Astrocyte of the spinal cord (primary cell): ENCODE results near the gene TAS2R41.

ENCODE experiments used
- DNase-seq: peaks from one replicate; pipeline ENCODE4 v3.0.0; 2011; ENCODE audit warnings: low read depth, low spot score
- H3K4me3 ChIP-seq: 2 replicates; pipeline ENCODE4 v1.5.1; 2011; ENCODE audit warnings: low read depth, mild to moderate bottlenecking, low read length, moderate library complexity
- in situ Hi-C: cut with HindIII; loops from 2 replicates; pipeline ENCODE4 v1.10.0; 2017; ENCODE audit warnings: low sequenced_read_pairs
- TF ChIP-seq, protein P1 (sequence below): IDR thresholded peaks from 2 replicates; pipeline ENCODE4 v1.5.1; 2012; ENCODE audit warnings: low read depth, mild to moderate bottlenecking, low read length, inconsistent platforms

The TAS2R41 gene

DNA sequence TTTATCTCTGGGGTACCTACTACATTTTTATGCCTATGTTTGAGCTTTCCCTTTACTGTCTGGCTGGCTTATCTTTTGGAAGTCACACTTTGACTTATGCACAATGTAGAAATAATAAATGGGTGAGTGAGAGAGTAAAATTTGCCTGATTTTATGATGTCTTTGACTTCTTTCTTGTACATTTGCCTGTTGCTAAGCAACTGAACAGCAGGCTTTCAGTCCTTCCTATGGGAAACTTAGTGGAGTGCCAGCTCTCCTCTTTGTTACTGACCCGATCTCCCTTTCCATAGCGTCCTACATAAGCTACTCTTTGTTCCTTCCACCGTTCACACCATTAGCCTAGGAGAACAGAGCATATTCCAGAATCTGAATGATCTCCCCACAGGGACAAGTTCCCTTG lies 30.2 kb upstream of the TAS2R41 start:
- no peak for DNase-seq
- no peak overlapping the region for H3K4me3 ChIP-seq
- in situ Hi-C loops, result no loop called here
- TF ChIP-seq, protein P1, sequence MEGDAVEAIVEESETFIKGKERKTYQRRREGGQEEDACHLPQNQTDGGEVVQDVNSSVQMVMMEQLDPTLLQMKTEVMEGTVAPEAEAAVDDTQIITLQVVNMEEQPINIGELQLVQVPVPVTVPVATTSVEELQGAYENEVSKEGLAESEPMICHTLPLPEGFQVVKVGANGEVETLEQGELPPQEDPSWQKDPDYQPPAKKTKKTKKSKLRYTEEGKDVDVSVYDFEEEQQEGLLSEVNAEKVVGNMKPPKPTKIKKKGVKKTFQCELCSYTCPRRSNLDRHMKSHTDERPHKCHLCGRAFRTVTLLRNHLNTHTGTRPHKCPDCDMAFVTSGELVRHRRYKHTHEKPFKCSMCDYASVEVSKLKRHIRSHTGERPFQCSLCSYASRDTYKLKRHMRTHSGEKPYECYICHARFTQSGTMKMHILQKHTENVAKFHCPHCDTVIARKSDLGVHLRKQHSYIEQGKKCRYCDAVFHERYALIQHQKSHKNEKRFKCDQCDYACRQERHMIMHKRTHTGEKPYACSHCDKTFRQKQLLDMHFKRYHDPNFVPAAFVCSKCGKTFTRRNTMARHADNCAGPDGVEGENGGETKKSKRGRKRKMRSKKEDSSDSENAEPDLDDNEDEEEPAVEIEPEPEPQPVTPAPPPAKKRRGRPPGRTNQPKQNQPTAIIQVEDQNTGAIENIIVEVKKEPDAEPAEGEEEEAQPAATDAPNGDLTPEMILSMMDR, result no peak

DNA sequence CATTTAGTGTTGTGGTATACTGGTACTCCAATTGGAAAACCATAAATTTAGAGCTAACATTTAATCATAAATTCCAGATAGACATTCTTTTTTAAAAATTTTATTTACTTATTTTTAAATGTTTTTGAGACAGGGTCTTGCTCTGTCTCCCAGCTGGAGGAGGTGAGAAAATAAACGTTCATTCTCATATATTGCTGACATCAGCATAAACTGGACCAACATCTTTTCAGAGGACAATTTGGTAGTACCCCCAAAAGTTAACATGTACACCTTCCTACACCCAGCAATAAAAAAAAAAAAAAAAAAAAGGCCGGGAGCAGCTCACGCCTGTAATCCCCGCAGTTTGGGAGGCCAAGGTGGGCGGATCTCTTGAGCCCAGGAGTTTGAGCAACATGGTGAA lies 29.2 kb upstream of the TAS2R41 start:
- in situ Hi-C loops, result no loop called here
- H3K4me3 ChIP-seq, result no peak overlapping the region
- TF ChIP-seq, protein P1, result no peak
- DNase-seq, result no peak

DNA sequence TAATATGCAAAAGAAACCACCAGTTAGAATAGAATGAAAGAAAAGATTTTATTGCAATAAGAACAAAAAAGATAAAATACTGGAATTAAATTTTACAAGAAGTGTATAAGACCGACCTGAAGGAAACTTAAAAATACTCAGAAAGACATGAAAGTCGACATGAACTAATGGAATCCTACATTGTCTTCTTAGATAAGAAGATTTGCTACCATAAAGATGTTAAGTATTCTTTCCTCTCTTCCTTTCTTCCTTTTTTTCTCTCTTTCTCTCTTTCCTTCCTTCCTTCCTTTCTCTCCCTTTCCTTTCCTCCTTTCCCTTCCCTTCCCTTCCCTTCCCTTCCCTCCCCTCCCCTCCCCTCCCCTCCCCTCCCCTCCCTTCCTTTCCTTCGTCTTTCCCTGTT lies 27.9 kb upstream of the TAS2R41 start:
- H3K4me3 ChIP-seq, result no peak overlapping the region
- in situ Hi-C loops, result no loop called here
- no peak for DNase-seq
- TF ChIP-seq, protein P1, result no peak

DNA sequence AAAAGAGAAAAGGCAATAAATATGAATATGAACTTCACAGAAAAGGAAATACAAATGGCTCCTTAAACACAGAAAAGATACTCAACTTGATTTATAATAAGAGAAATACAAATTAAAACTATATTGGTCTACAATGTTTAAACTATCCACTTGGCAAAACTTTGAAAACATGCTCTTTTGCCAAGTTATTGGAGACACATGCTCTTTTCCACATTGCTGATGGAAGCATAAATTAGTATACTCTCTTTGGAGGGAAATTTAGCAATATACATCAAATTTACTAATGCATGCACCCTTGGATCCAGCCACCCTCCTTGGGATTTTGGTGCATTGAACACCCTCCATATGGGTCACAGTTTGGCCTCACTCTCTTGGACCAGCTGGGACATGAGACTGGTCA lies 26.6 kb upstream of the TAS2R41 start:
- DNase-seq, result no peak
- TF ChIP-seq, protein P1, result no peak
- no peak overlapping the region for H3K4me3 ChIP-seq
- in situ Hi-C loops, result no loop called here

DNA sequence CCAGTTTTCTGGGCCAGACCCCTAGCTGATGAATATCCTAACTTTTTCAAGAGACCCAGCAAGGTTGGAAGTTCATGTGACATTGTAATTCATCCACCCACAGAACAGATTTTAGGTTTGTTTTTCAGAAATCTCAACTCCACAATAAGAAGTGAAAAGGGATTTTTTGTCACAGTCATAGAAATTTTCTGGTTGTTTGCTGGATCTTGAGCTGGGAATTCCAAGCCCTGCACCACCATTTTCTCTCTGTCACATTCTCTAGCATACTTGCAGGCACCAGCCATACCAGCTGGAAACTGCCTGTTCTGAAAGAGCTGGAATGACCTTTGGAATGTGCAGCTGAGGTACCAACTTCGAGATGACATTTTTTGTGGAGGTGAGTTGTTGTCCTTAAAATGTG lies 25.9 kb upstream of the TAS2R41 start:
- no peak overlapping the region for H3K4me3 ChIP-seq
- in situ Hi-C loops, result no loop called here
- TF ChIP-seq, protein P1, result no peak
- no peak for DNase-seq

DNA sequence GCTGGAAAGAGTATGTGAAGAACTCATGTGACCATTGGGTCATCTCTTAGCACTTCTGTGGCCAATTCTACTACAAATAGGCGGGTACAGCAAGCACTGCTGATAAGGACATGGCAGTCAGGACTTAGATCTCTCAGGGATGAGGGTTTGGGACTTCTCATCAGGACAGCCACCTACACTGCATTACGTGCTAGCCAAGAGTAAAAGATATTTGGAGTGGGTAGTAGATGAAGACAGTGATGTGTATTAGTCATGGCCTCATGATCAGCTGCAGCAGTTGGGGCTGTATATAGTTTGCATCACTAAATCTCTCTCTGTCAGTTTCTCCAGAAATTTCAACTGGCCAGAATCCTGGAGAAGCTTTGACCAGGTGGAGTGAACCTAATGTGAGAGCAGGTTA lies 25.2 kb upstream of the TAS2R41 start:
- TF ChIP-seq, protein P1, result no peak
- in situ Hi-C loops, result no loop called here
- no peak for DNase-seq
- no peak overlapping the region for H3K4me3 ChIP-seq

DNA sequence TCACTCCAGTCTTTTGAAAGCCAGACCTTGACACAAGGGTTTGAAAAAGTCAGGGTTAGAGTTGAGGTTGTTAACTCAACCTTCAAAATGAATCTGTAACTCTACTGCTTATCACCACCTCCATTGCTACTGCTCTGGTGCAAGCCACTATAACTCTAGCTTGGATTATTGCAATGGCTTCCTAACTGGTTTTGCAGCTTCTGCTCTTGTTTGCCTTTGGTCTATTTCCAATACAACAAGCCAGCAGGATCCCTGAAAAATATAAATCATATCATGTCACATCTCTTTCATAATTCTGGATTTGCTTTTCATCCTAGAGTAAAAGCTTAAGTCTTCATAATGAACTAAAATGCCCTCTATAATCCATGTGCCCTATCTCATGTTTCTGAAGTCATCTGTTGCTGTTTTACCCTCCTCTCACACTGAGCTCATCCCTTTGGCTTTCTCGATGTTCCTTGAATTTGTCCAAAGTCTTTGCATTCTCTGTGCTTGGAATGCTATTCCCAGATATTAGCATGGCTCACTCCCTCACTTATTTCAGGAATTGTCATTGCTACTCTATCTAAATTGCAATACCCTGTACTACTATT lies 23.5 kb upstream of the TAS2R41 start:
- DNase-seq, result no peak
- no peak overlapping the region for H3K4me3 ChIP-seq
- in situ Hi-C loops, result no loop called here
- TF ChIP-seq, protein P1, result no peak
